VCaP (cell line): ENCODE results near the gene C19orf73.

Experiments used
- H3K27ac ChIP-seq: fragments of 450-650 bp; 2 replicates; pipeline ENCODE4 v1.5.1; 2017
- TF ChIP-seq, protein P1 (sequence below): fragments of 450-650 bp; conservative IDR thresholded peaks from 2 replicates; pipeline ENCODE4 v1.5.1; 2017; ENCODE audit warnings: mild to moderate bottlenecking, moderate library complexity

The C19orf73 gene, protein sequence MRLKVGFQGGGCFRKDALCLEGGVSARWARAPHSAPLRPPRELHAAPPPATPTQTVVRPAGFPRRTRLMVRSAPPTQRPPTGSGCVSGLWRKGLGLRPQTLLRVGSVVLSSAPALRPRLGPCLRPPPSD

DNA sequence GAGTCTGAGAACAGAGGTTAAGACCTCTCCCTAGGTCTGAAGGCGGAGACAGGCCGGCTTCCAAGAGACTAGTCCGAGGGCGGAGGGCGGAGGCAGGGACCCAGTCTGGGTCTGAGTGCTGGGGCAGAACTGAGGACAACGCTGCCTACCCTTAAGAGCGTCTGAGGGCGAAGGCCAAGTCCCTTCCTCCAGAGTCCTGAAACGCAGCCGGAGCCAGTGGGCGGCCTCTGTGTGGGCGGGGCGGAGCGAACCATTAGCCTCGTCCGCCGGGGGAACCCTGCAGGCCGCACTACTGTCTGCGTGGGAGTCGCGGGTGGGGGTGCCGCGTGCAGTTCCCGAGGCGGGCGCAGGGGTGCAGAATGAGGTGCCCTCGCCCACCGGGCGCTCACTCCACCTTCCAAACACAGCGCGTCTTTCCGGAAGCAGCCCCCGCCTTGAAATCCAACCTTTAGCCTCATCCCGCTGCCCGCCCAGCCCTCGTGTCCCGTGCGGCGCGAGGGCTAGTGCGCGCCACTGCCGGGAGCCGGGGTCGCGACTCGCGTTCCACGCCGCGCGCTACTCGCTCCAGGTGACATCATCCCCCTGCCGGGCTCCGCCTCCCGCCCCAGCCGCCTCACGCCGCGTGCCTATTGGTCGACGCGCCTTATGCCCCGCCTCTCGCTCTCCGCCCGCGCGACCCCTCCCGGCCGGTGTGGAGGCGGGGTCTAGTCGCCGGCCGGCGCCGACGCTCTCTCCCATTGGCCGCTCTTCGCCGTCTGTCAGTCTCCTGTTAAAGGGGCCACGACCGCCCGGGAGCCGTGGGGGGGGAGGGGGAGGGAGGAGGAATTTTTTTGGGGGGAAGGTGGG lies at the start of gene C19orf73:
Gene C19orf73, minus strand, starts transcription at position 579 of the 846 bp plus-strand sequence. Its CDS starts 121 bp downstream, at position 458.
- TF ChIP-seq, protein P1, sequence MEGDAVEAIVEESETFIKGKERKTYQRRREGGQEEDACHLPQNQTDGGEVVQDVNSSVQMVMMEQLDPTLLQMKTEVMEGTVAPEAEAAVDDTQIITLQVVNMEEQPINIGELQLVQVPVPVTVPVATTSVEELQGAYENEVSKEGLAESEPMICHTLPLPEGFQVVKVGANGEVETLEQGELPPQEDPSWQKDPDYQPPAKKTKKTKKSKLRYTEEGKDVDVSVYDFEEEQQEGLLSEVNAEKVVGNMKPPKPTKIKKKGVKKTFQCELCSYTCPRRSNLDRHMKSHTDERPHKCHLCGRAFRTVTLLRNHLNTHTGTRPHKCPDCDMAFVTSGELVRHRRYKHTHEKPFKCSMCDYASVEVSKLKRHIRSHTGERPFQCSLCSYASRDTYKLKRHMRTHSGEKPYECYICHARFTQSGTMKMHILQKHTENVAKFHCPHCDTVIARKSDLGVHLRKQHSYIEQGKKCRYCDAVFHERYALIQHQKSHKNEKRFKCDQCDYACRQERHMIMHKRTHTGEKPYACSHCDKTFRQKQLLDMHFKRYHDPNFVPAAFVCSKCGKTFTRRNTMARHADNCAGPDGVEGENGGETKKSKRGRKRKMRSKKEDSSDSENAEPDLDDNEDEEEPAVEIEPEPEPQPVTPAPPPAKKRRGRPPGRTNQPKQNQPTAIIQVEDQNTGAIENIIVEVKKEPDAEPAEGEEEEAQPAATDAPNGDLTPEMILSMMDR = 0 out of 2 replicates have a peak, but pooled peaks have one; percentile 10
- peak within 1 kb of the TSS; percentile 96 for H3K27ac ChIP-seq

DNA sequence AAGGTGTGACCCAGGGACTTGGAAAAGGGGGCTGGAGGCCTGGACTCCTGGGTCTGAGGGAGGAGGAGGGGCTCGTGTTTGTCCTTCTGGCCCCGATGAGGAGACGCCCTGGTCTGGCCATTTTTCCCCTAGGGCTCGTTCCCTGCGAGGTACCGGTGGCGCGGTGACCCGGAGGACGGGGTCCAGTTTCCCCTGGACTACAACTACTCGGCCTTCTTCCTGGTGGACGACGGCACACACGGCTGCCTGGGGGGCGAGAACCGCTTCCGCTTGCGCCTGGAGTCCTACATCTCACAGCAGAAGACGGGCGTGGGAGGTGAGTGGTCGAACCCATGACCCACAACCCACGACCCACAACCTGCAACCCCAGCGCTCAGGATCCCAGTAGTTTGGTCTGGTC lies 49.5 kb upstream of the C19orf73 start:
- TF ChIP-seq, protein P1 = no peak
- peak overlapping the region; percentile 25; the same call in 1 of the 2 replicates for H3K27ac ChIP-seq

DNA sequence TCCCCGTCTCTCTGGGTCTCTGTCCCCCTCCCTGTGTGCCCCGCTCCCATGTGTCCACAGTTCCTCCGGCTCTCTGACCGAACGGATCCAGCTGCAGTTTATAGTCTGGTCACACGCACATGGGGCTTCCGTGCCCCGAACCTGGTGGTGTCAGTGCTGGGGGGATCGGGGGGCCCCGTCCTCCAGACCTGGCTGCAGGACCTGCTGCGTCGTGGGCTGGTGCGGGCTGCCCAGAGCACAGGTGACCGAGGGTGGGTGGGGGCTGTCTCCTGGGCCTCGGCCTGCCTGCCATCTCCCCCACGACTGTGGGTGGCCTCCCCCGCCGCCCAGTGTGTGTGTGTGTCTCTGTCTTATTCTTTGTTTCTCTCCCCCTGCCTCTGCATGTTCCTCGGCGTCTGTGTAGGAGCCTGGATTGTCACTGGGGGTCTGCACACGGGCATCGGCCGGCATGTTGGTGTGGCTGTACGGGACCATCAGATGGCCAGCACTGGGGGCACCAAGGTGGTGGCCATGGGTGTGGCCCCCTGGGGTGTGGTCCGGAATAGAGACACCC lies 49.0 kb upstream of the C19orf73 start:
- TF ChIP-seq, protein P1 = no peak
- peak overlapping the region; percentile 25; the same call in 1 of the 2 replicates for H3K27ac ChIP-seq

DNA sequence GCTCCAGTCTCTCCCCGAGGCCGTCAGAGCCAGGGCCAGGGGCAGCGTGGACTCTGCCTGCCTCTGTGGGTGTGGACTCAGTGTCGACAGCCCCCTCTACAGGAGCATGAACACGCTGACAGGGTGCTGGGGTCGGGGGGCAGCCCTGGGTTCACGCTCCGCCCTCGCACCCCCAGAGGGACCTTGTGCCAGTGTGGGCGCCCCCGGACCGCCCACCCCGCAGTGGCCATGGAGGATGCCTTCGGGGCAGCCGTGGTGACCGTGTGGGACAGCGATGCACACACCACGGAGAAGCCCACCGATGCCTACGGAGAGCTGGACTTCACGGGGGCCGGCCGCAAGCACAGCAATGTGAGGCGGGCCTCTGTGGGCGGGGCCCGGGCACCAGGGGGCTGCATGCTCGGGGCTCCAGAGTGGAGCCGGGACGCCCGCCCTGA lies 46.9 kb upstream of the C19orf73 start:
- peak overlapping the region; percentile 100 for H3K27ac ChIP-seq
- TF ChIP-seq, protein P1 = no peak

DNA sequence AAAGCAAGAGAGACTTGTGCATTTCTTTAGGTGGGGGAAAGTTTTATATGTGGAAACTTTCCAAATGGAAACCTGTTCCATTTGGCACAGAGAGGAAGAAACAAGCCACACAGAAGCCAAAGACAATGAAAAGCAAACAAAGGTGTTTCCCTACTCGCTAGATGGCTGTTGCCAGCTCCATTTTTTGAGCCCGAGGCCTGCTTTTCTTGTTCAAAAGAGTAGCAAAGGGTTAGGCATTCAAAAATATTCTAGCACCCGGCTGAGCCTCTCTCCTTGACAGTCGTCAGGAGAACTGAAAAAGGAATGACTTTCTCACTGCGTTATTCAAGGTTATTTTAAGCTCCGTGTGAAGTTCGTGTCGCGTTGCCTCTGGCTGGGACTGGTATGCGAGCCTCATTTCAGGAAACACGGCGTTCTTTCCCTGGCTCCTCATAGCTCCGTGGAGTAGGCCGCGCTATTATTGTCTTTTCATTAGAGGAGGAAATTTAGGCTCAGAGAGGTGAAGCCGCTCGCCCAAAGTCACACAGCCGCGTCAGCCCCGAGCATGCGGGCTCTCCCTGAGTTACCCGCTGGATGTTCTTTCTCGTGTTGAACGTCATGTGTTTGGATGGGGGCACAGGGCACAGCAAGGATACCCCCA lies 46.3 kb upstream of the C19orf73 start:
- TF ChIP-seq, protein P1 = no peak
- H3K27ac ChIP-seq = peak overlapping the region; percentile 100

DNA sequence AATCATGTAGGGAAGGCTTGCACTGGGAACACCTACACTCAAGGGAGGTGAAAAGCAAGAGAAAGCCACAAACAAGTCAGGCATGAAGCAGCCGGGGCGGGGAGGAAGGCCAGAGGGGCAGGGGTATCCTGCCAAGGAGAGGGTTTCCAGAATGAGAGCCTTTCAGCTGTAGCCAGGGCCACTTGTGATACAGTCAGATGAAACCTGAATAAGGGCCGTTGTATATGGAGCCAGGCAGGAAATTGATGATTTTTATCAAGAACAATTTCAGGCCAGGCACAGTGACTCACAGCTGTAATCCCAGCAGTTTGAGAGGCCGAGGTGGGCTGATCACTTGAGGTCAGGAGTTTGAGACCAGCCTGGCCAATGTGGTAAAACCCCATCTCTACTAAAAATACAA lies 43.0 kb upstream of the C19orf73 start:
- H3K27ac ChIP-seq = peak overlapping the region; percentile 100
- TF ChIP-seq, protein P1 = no peak
